ENCODE measurements around the gene USHBP1.

DNA sequence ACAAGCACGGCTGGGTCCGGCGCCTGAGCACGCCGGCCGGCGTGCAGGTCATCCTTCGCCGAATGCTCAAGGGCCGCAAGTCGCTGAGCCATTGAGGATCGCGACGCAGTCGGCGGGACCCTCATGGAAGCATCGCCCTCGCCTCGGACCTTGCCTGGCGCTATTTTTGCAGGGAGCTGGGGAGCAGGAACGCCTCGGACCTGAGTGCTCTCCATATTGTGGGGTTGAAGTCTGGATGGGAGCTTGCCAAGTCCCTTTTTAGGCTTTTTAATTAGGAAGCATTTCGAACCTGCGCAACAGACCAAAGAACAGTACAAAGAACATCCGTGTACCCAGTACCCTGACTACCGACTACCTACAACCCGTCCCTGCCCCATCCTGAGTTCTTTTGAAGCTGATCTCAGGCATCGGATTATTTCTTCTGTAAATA lies 41.8 kb upstream of the USHBP1 start:
- TF ChIP-seq POLR2AphosphoS5 (IDR thresholded peaks at IDR 0.05) (no peak), POLR2A (IDR thresholded peaks at IDR 0.05) (no peak)
- TF ChIP-seq, protein P1, sequence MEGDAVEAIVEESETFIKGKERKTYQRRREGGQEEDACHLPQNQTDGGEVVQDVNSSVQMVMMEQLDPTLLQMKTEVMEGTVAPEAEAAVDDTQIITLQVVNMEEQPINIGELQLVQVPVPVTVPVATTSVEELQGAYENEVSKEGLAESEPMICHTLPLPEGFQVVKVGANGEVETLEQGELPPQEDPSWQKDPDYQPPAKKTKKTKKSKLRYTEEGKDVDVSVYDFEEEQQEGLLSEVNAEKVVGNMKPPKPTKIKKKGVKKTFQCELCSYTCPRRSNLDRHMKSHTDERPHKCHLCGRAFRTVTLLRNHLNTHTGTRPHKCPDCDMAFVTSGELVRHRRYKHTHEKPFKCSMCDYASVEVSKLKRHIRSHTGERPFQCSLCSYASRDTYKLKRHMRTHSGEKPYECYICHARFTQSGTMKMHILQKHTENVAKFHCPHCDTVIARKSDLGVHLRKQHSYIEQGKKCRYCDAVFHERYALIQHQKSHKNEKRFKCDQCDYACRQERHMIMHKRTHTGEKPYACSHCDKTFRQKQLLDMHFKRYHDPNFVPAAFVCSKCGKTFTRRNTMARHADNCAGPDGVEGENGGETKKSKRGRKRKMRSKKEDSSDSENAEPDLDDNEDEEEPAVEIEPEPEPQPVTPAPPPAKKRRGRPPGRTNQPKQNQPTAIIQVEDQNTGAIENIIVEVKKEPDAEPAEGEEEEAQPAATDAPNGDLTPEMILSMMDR (IDR thresholded peaks at IDR 0.05) = no peak

Data from prostate gland (tissue), 2 donors.